Adipocyte (in vitro differentiated cells): ENCODE results near the gene ZNF296.

Experiments
- DNase-seq: peaks from one replicate; pipeline ENCODE4 v3.0.0-alpha.2; 2015; ENCODE audit warnings: low read depth
- H3K27me3 ChIP-seq: replicated peaks from 2 replicates; pipeline ENCODE4 v1.7.0; 2013; ENCODE audit warnings: mild to moderate bottlenecking, low read length, moderate library complexity; ENCODE audit not compliant: control insufficient read depth, insufficient read depth
- H3K36me3 ChIP-seq: 2 replicates; pipeline ENCODE4 v1.7.0; 2013; ENCODE audit warnings: low read length, mild to moderate bottlenecking, moderate library complexity; ENCODE audit not compliant: control insufficient read depth, insufficient read depth, severe bottlenecking
- H3K4me1 ChIP-seq: 2 replicates; pipeline ENCODE4 v1.7.0; 2013; ENCODE audit warnings: mild to moderate bottlenecking, low read length, moderate library complexity; ENCODE audit not compliant: control insufficient read depth, insufficient read depth
- H3K4me3 ChIP-seq: 2 replicates; pipeline ENCODE4 v1.7.0; 2013; ENCODE audit warnings: mild to moderate bottlenecking, low read length, moderate library complexity
- H3K9ac ChIP-seq: 2 replicates; pipeline ENCODE4 v1.7.0; 2013; ENCODE audit warnings: mild to moderate bottlenecking, low read length, moderate library complexity
- H3K9me3 ChIP-seq: 2 replicates; pipeline ENCODE4 v1.7.0; 2013; ENCODE audit warnings: mild to moderate bottlenecking, low read length, moderate library complexity; ENCODE audit not compliant: control insufficient read depth

The ZNF296 gene

GRCh38 chr19:45079063-45079910, 3.0 kb upstream of the ZNF296 start, which contains the start of gene GEMIN7:
GEMIN7 (plus strand) TSS chr19:45079260; CDS start chr19:45090115, 10,855 bp downstream.
- peak within 1 kb of the TSS; percentile 93 for H3K9ac ChIP-seq
- no peaks in the 10 kb centered on the region for H3K9me3 ChIP-seq
- H3K27me3 ChIP-seq: no peaks in the 10 kb centered on the region
- H3K4me1 ChIP-seq: peaks cover 15% of the 10 kb centered on the region
- H3K4me3 ChIP-seq: peak within 1 kb of the TSS; percentile 96
- peak; percentile 89 for DNase-seq
- H3K36me3 ChIP-seq: peaks cover 9% of the 10 kb centered on the region

- Histone ChIP-seq H3K4me3 (peak overlapping the region; percentile 96), H3K27me3 (no peaks in the 10 kb centered on the region), H3K4me1 (peaks cover 15% of the 10 kb centered on the region), H3K36me3 (peaks cover 9% of the 10 kb centered on the region), H3K9ac (peak overlapping the region; percentile 93), H3K9me3 (no peaks in the 10 kb centered on the region)
- DNase-seq: no peak
Observed at GRCh38 chr19:45078390-45079062, 2.2 kb upstream of the ZNF296 start.

- peak overlapping the region; percentile 66 for H3K4me3 ChIP-seq
- peak overlapping the region; percentile 61 for H3K9ac ChIP-seq
- H3K4me1 ChIP-seq: peaks cover 15% of the 10 kb centered on the region
- no peaks in the 10 kb centered on the region for H3K9me3 ChIP-seq
- H3K36me3 ChIP-seq: peaks cover 5% of the 10 kb centered on the region
- DNase-seq: no peak
- H3K27me3 ChIP-seq: no peaks in the 10 kb centered on the region
Observed at GRCh38 chr19:45076851-45077730, 813 bp upstream of the ZNF296 start.

GRCh38 chr19:45075301-45076028, 813 bp downstream of the ZNF296 start:
- Histone ChIP-seq H3K4me3 (peak overlapping the region; percentile 66), H3K27me3 (no peaks in the 10 kb centered on the region), H3K36me3 (peaks cover 7% of the 10 kb centered on the region), H3K9ac (peak overlapping the region; percentile 61), H3K9me3 (no peaks in the 10 kb centered on the region), H3K4me1 (peaks cover 12% of the 10 kb centered on the region)
- DNase-seq: peak; percentile 26

GRCh38 chr19:45074744-45075300, 1.5 kb downstream of the ZNF296 start:
- H3K36me3 ChIP-seq: peaks cover 13% of the 10 kb centered on the region
- H3K9me3 ChIP-seq: no peaks in the 10 kb centered on the region
- no peak overlapping the region for H3K9ac ChIP-seq
- no peak for DNase-seq
- no peak overlapping the region for H3K4me3 ChIP-seq
- H3K4me1 ChIP-seq: peaks cover 5% of the 10 kb centered on the region
- H3K27me3 ChIP-seq: no peaks in the 10 kb centered on the region

GRCh38 chr19:45071969-45072790, 4.1 kb downstream of the ZNF296 start:
- Histone ChIP-seq H3K9ac (no peak overlapping the region), H3K4me3 (no peak overlapping the region), H3K4me1 (no peaks in the 10 kb centered on the region), H3K27me3 (no peaks in the 10 kb centered on the region), H3K9me3 (no peaks in the 10 kb centered on the region), H3K36me3 (peaks cover 32% of the 10 kb centered on the region)
- no peak for DNase-seq

- H3K9me3 ChIP-seq: no peaks in the 10 kb centered on the region
- no peak overlapping the region for H3K4me3 ChIP-seq
- no peak overlapping the region for H3K9ac ChIP-seq
- no peaks in the 10 kb centered on the region for H3K4me1 ChIP-seq
- H3K36me3 ChIP-seq: peaks cover 38% of the 10 kb centered on the region
- DNase-seq: no peak
- no peaks in the 10 kb centered on the region for H3K27me3 ChIP-seq
Observed at GRCh38 chr19:45071545-45071938, 4.7 kb downstream of the ZNF296 start.

- no peaks in the 10 kb centered on the region for H3K27me3 ChIP-seq
- no peaks in the 10 kb centered on the region for H3K9me3 ChIP-seq
- H3K9ac ChIP-seq: no peak overlapping the region
- no peak for DNase-seq
- no peak overlapping the region for H3K4me3 ChIP-seq
- peaks cover 39% of the 10 kb centered on the region for H3K36me3 ChIP-seq
- H3K4me1 ChIP-seq: no peaks in the 10 kb centered on the region
Observed at GRCh38 chr19:45070861-45071544, 5.3 kb downstream of the ZNF296 start.

GRCh38 chr19:45070214-45070613, 6.1 kb downstream of the ZNF296 start:
- DNase-seq: no peak
- no peak overlapping the region for H3K4me3 ChIP-seq
- peaks cover 47% of the 10 kb centered on the region for H3K36me3 ChIP-seq
- no peaks in the 10 kb centered on the region for H3K4me1 ChIP-seq
- no peaks in the 10 kb centered on the region for H3K27me3 ChIP-seq
- no peaks in the 10 kb centered on the region for H3K9me3 ChIP-seq
- no peak overlapping the region for H3K9ac ChIP-seq
